ENCODE results near the gene GPR4.

The GPR4 gene

DNA sequence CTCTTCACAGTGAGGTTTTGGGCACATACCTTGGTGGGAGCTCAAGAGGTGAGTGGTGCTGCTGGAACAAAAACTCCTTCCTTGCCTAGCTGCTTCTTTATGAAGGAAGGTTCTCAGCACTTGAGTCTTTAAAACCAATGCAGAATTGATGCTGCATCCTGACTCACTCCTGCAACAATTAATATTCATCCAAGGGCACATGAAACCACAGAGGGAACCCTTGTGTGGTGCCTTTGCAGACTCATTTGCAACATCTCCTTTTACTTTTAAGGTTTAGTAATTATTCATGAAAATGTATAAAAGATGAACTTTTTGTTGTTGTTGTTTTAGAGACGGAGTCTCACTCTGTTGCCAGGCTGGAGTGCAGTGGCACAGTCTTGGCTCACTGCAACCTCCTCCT is 47.5 kb downstream of the GPR4 start:
- peak; percentile 45 for DNase-seq (ENCODE audit: low read depth, low spot score)

DNA sequence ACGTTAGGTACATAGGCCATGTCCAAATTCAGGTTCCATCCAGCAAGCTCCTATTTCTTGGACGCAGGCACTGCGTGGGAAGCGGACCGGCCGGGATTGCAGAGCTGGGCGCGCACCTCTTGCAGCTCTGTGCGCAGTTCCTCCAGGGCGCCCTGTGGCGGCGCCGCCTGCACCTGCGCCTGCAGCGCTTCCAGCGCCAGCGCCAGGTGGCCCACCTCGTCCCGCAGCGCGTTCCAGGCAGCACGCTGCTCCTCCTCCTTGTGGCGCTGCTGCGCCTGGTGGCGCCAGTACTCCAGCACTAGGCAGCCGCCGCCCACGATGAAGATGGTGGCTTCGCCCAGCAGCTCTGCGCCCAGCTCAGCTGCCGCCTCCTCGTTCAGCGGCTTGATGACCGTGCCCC is 48.5 kb downstream of the GPR4 start:
- peak; percentile 24 for DNase-seq (ENCODE audit: low read depth, low spot score)

DNA sequence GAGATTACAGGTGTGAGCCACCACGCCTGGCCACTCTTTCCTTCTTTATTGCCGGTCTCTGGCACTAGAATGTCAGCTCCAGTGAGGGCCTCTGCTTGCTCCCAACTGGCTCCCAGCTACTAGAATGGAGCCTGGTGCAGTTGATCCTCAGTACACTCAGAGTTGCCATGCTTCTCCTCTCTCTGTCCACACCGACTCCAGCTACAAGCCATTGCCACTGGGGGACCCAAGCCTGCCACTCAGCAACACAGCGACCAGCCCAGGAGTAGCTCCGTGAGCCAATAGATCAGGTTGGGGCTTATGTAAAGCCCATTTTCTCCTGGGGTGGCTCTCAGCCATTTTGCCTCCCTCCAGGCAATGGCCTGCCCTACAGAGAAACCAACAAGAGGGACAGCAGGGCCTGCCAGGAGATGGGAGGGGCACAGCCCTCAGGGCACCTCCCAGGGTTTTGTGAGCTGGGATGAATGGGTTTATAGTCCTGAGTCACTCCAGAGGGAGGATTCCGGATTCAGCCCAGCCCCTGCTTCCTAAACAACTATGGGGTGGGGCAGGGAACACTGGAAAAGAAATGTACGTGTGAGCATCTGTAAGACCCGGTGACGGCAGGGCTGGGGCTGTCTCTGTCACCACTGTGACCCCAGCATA is 53.9 kb downstream of the GPR4 start:
- DNase-seq (ENCODE audit: low read depth, low spot score) = no peak

DNA sequence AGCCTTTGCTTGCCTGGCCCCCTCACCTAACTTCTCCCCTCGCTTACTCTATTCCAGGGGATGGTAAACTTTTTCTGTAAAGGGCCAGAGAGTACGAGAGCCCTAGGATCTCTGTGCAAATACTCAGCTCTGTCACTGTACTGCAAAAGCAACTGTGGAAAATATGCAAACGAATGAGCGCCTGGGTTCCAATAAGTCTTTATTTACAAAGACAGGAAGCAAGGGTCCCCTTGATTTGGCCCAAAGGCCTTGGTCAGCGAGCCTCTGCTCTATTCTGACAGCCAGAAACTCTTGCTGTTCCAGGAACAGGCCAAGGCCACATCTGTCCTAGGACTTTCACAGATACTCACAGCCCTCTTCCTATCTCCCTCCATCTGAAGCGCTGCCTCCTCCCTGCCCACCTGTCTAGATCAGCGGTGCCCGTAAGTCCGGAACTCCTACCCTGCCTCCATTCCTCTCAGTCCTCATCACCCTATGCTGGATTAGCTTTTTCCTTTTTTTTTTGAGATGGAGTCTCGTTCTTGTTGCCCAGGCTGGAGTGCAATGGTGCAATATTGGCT is 54.7 kb downstream of the GPR4 start:
- DNase-seq (ENCODE audit: low read depth, low spot score) = no peak

DNA sequence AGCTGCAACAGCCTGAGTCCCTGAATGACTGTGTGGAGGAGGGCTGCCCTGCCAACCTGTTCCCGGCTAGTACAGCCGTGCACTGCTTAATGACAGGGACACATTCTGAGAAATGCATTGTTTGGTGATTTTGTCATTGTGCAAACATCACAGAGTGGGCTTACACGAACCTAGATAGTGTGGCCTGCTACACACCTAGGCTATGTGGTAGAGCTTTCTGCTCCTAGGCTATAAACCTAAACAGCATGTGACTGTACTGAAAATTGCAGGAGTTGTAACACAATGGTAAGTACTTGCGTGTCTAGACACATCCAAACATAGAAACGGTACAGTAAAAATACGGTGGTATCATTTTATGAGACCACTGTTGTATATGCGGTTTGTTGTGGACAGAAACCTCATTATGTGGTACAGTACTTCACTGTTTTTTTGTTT is 59.8 kb downstream of the GPR4 start:
- DNase-seq (ENCODE audit: low read depth, low spot score) = no peak
